Omental fat pad (tissue), 4 donors: Measurements from ENCODE around the gene STAM2. TPM values are rescaled to one million over a fixed set of nuclear protein-coding genes. Genes with fewer than 3 reads are reported as not detected.
"Not testable (repeated sequence)": the region's sequence is repeated elsewhere in the genome, so short reads cannot be mapped to it uniquely, and the experiment has no call there.

Source experiments
- ATAC-seq: fragments of 150-250 bp; one replicate; pipeline ENCODE4 v1.9.1; 2016; ENCODE audit warnings: mild to moderate bottlenecking, moderate library complexity; ENCODE audit not compliant: low FRiP score
- DNase-seq: peaks from one replicate; pipeline ENCODE4 v3.0.0-alpha.2; 2019; ENCODE audit warnings: low spot score
- total RNA-seq, 4 donors: library from RNA; depleted of rRNA; stranded (reverse); fragments of >200 nt; gene quantifications; one replicate each; pipeline ENCODE4 v1.1.0, GENCODE V29; 2016
- TF ChIP-seq, protein P1 (sequence below), 3 donors: fragments of 450-650 bp; IDR thresholded peaks; one replicate each; pipeline ENCODE4 v1.5.1; 2016 to 2017; ENCODE audit warnings: antibody characterized with exemption in 3 of 3, mild to moderate bottlenecking in 3 of 3, moderate library complexity in 2 of 3

STAM2 gene
- total RNA-seq, 4 donors from 2014 or later, result 23.9 to 47.8 (median 33.4) TPM

- TF ChIP-seq, protein P1, sequence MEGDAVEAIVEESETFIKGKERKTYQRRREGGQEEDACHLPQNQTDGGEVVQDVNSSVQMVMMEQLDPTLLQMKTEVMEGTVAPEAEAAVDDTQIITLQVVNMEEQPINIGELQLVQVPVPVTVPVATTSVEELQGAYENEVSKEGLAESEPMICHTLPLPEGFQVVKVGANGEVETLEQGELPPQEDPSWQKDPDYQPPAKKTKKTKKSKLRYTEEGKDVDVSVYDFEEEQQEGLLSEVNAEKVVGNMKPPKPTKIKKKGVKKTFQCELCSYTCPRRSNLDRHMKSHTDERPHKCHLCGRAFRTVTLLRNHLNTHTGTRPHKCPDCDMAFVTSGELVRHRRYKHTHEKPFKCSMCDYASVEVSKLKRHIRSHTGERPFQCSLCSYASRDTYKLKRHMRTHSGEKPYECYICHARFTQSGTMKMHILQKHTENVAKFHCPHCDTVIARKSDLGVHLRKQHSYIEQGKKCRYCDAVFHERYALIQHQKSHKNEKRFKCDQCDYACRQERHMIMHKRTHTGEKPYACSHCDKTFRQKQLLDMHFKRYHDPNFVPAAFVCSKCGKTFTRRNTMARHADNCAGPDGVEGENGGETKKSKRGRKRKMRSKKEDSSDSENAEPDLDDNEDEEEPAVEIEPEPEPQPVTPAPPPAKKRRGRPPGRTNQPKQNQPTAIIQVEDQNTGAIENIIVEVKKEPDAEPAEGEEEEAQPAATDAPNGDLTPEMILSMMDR (IDR thresholded peaks at IDR 0.05), result no peak
- DNase-seq (no peak), ATAC-seq (no peak)
Observed at GRCh38 chr2:152093464-152093863, 82.1 kb downstream of the STAM2 start.

DNA sequence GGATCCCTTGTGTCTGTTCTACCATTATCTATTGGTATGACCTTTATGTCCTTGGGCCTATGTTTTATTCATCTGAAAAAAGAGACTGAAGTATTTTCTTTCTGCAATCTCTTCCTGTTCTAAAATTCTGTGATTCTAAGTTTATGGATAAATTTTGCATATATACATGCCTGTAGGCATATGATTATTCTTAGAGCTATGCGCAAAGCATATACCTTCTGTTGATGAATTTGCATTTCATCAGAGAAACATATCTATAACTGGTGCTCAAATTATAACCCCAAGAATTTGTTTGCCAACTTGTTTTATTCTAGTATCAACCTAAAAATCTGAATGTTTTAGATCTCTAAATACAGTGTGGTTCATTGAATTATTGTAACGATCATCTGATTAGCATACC, 83.5 kb downstream of the STAM2 start:
- TF ChIP-seq, protein P1 (IDR thresholded peaks at IDR 0.05), result no peak
- ATAC-seq (no peak), DNase-seq (no peak)

GRCh38 chr2:152090726-152091125, 84.8 kb downstream of the STAM2 start:
- not testable (repeated sequence) for DNase-seq, ATAC-seq

DNA sequence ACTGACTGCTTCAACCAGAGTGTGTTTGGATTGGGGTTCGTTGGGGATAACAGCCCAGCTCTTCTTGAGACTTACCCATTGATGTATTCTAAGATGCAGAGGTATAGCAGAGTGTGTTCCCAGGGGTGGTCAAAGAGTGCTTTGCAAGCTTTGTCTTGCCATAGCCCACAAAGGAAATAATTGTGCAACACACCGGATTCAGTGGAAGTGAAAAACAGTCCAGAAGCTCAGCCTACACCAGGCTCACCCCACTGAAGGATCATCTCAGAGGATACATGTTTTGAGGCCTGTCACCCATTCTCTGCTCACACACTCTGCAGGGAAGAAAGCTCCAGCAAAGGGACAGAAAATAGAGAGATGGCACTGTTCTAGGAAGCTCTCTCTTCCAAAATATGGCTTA, 86.3 kb downstream of the STAM2 start:
- TF ChIP-seq, protein P1 (IDR thresholded peaks at IDR 0.05), result no peak
- no peak for DNase-seq
- ATAC-seq, result no peak

DNA sequence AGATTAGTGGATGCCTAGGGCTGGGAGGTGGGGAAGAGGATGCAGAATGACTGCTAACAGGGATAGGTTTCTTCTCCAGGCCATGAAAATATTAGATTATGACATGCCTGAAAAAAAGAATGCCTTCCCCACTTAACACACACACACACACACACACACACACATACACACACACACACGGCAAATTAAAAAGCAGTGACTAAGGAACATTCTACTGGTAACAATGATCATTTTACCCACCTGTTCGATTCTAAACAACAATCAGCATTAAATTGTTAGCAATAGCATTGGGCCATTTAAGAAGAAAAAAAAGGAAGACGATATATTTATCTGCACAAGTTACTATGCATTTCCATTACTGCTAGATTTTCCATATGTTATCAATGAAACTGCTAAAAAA, 87.6 kb downstream of the STAM2 start:
- TF ChIP-seq, protein P1 (IDR thresholded peaks at IDR 0.05), result no peak
- no peak for DNase-seq
- no peak for ATAC-seq

DNA sequence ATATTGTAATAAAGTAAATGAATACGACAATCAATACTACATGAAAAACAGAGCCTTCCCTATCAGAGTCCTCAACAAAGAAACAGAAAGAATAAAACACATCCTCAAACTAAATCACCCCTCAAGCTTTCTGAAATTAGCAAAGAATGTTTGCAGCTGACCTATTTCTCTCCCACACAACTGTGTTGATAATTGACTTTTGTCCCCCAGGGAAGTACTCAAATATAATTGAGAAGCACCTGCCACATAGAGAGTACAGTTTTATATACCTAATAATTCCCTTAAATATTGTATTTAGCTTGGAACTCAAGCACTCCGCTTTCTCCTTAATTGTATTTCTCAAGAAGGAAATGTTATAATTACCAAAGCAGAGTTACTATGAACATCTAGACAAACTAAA, 89.3 kb downstream of the STAM2 start:
- ATAC-seq (no peak), DNase-seq (no peak)
- TF ChIP-seq, protein P1 (IDR thresholded peaks at IDR 0.05), result no peak

DNA sequence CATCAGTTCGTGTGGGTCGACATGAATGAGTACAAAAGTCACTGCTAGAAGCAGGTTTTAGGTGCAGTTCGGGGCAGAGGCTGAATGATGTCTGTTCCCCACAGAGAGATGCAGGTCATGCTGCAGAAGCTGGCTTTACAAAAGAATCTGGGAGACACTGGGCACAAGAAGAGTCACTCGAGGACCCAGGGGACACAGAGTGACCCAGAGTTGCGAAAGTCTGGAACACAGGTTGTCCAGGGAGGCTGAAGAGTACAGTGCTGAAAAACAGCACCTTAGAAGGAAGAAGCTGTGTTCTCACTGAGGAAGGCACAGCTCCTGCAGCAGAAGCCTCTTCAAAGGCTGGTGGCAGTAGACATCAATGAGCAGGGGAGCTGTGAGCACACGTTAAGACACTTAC, 91.5 kb downstream of the STAM2 start:
- no peak for ATAC-seq
- DNase-seq, result no peak
- TF ChIP-seq, protein P1 (IDR thresholded peaks at IDR 0.05), result no peak
